ENCODE data around the gene EVI2B. TPM values are rescaled to one million over a fixed set of nuclear protein-coding genes. Genes with fewer than 3 reads are reported as not detected.
"Not testable (repeated sequence)": the region's sequence is repeated elsewhere in the genome, so short reads cannot be mapped to it uniquely, and the experiment has no call there.

The EVI2B gene
- total and polyA plus RNA-seq, 2 of the 4 experiments (the other 2 are of a cell fraction) = under 0.01 to 0.17 TPM

GRCh38 chr17:31262923-31263322 is 50.9 kb downstream of the EVI2B start:
- in situ Hi-C loops (cut with MboI; ENCODE audit: low sequenced_read_pairs); H2BK20ac ChIP-seq (ENCODE audit: low read depth, low read length); H3K27ac ChIP-seq (ENCODE audit: insufficient read depth, low read length); H3K27me3 ChIP-seq (ENCODE audit: control insufficient read depth, insufficient read depth, low read length); H2AFZ ChIP-seq (replicated peaks; ENCODE audit: low read length, poor library complexity); ATAC-seq (ENCODE audit: low read depth); H3K4ac ChIP-seq (ENCODE audit: low read depth, low read length); intact Hi-C loops (cut with micrococcal nuclease); H2BK5ac ChIP-seq (ENCODE audit: low read depth, low read length, poor library complexity, severe bottlenecking); H2BK15ac ChIP-seq (ENCODE audit: low read depth, low read length); H2AK9ac ChIP-seq (replicated peaks; ENCODE audit: low read depth, low read length, poor library complexity); H4K20me1 ChIP-seq (ENCODE audit: insufficient read depth, low read length); H3K4me2 ChIP-seq (ENCODE audit: low read depth, low read length); H3K14ac ChIP-seq (replicated peaks; ENCODE audit: low read depth, low read length); H4K5ac ChIP-seq (ENCODE audit: low read depth, low read length); POLR2A ChIA-PET (ENCODE audit: unreplicated experiment); H3K56ac ChIP-seq (ENCODE audit: extremely low read depth, insufficient read depth, low read length); H3K18ac ChIP-seq (ENCODE audit: low read depth, low read length); H3K79me1 ChIP-seq (ENCODE audit: low read depth in 1 of 2, low read length in 2 of 2); H2AK5ac ChIP-seq (ENCODE audit: low read depth, low read length); BruUV-seq (replicated peaks); dilution Hi-C loops (cut with HindIII; ENCODE audit: low sequenced_read_pairs, unreplicated experiment); H3K9me1 ChIP-seq (ENCODE audit: insufficient read depth, low read length); H4K91ac ChIP-seq (ENCODE audit: insufficient read depth, low read depth, low read length); H3K9me3 ChIP-seq (ENCODE audit: control insufficient read depth, insufficient read depth, low read length); H3K4me3 ChIP-seq (ENCODE audit: insufficient read depth, low read depth, low read length); H3K9ac ChIP-seq (ENCODE audit: low read depth, low read length); H3K23ac ChIP-seq (ENCODE audit: low read depth, low read length); CTCF ChIA-PET; H4K8ac ChIP-seq (ENCODE audit: low read depth in 2 of 2, low read length in 2 of 2); DNase-seq; H2BK120ac ChIP-seq (ENCODE audit: low read depth, low read length); H3K4me1 ChIP-seq (ENCODE audit: control insufficient read depth, insufficient read depth, low read length): not testable (repeated sequence)
- no CpG with 5 or more reads among the region's 1 CpG for WGBS, 2 experiments (ENCODE audit: extremely low coverage in 2 of 2, insufficient read length in 1 of 2)
- H3K36me3 ChIP-seq (ENCODE audit: control insufficient read depth, insufficient read depth, low read length) = peaks cover 13% of the 10 kb centered on the region
